Ishikawa (cell line): Measurements from ENCODE around the gene KLC3.

Source experiments
- CEBPB ChIP-seq: IDR thresholded peaks from 2 replicates; pipeline ENCODE4 v1.6.1; 2012
- CREB1 ChIP-seq: IDR thresholded peaks from 2 replicates; pipeline ENCODE4 v1.6.1; 2012; ENCODE audit warnings: low read depth
- EGR1 ChIP-seq: IDR thresholded peaks from 2 replicates; pipeline ENCODE4 v1.6.1; 2012
- EP300 ChIP-seq: IDR thresholded peaks from 2 replicates; pipeline ENCODE4 v1.6.1; 2012; ENCODE audit warnings: borderline replicate concordance
- MAX ChIP-seq: IDR thresholded peaks from 2 replicates; pipeline ENCODE4 v1.6.1; 2012
- ZBTB7A ChIP-seq: IDR thresholded peaks from 2 replicates; pipeline ENCODE4 v1.6.1; 2012; ENCODE audit warnings: low read depth
- TF ChIP-seq, protein P1 (sequence below): IDR thresholded peaks from 2 replicates; pipeline ENCODE4 v1.6.1; 2012; ENCODE audit warnings: low read depth, mild to moderate bottlenecking

- TF ChIP-seq EP300 (no peak), CREB1 (no peak), MAX (no peak), EGR1 (no peak), ZBTB7A (no peak), CEBPB (no peak)
- TF ChIP-seq, protein P1, sequence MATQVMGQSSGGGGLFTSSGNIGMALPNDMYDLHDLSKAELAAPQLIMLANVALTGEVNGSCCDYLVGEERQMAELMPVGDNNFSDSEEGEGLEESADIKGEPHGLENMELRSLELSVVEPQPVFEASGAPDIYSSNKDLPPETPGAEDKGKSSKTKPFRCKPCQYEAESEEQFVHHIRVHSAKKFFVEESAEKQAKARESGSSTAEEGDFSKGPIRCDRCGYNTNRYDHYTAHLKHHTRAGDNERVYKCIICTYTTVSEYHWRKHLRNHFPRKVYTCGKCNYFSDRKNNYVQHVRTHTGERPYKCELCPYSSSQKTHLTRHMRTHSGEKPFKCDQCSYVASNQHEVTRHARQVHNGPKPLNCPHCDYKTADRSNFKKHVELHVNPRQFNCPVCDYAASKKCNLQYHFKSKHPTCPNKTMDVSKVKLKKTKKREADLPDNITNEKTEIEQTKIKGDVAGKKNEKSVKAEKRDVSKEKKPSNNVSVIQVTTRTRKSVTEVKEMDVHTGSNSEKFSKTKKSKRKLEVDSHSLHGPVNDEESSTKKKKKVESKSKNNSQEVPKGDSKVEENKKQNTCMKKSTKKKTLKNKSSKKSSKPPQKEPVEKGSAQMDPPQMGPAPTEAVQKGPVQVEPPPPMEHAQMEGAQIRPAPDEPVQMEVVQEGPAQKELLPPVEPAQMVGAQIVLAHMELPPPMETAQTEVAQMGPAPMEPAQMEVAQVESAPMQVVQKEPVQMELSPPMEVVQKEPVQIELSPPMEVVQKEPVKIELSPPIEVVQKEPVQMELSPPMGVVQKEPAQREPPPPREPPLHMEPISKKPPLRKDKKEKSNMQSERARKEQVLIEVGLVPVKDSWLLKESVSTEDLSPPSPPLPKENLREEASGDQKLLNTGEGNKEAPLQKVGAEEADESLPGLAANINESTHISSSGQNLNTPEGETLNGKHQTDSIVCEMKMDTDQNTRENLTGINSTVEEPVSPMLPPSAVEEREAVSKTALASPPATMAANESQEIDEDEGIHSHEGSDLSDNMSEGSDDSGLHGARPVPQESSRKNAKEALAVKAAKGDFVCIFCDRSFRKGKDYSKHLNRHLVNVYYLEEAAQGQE: no peak
Observed at GRCh38 chr19:45345506-45345860, 4.9 kb downstream of the KLC3 start.
